Astrocyte of the hippocampus (primary cell): ENCODE results near the gene RPRD1A.
"Not testable (repeated sequence)": the region's sequence is repeated elsewhere in the genome, so short reads cannot be mapped to it uniquely, and the experiment has no call there.

Experiments
- DNase-seq: peaks from one replicate; pipeline ENCODE4 v3.0.0; 2011; ENCODE audit warnings: low read depth, low spot score

The RPRD1A gene

GRCh38 chr18:36078751-36079529, 11.6 kb upstream of the RPRD1A start:
- DNase-seq, result peak; percentile 83

DNA sequence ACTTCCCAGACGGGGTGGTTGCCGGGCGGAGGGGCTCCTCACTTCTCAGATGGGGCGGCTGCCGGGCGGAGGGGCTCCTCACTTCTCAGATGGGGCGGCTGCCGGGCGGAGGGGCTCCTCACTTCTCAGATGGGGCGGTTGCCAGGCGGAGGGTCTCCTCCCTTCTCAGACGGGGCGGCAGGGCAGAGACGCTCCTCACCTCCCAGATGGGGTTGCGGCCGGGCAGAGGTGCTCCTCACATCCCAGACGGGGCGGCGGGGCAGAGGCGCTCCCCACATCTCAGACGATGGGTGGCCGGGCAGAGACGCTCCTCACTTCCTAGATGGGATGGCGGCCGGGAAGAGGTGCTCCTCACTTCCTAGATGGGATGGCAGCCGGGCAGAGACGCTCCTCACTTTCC, 10.4 kb upstream of the RPRD1A start:
- DNase-seq, result not testable (repeated sequence)

DNA sequence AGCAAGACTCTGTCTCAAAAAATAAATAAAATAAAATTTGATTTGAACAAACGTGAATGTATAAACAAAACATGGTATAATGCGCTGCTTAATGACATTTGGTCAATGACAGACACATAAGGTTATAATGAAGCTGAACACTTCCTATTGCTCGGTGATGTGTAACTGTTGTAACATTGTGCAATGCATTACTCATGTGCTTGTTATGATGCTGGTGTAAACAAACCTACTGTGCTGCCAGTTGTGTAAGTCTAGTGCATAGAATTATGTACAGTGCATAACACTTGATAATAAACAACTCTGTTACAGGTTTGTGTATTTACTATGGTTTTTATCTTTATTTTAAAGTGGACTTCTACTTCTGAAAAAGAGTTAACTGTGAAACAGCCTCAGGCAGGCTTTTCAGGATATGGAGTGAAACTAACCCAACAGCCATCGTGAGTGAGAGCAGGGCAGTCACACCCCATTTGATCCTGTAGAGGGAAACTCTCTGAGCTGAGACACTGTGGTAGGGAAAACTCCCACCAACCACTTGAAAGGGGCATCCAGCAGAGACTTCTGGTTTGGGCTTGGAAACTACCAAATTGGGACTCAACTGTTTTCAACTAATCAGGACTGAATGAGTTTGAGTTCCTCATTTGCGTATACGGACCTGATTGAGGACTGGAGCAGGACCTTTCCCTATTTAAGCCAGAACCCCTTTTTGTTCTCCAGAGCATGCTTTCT, 8.7 kb upstream of the RPRD1A start:
- peak; percentile 36 for DNase-seq

DNA sequence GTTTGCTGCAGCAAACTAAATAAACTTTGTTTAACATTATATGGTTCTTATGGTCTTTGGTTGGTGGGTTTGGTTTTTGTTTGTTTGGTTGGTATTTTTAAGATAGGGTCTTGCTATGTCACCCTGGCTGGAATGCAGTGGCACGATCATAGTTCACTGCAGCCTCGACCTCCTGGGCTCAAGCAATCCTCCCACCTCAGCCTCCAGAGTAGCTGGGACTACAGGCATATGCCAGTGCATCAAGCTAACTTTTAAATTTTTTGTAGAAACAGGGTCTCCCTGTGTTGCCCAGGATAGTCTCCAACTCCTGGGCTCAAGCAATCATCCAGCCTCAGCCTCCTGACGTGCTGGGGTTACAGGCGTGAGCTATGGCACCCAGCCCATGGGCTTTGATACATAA, 7.1 kb upstream of the RPRD1A start:
- DNase-seq, result no peak

DNA sequence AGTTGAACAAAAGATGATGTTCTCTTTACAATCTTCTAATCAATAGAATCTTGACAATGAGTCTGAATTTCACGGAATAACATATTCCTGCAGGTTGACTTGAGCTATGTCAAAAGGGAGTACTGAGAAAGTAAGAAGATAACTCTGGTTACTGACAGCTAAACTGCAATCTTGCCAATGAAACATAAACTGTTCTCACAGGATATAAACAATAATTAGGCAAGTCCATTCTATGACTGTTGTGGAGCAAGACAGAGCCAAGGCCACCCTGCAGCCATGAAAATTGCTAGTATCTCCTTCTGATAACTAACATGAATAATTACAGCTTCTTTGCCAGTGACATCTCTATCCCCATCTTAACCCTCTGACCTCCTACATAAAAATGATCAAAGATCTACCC, 6.3 kb upstream of the RPRD1A start:
- DNase-seq, result no peak

GRCh38 chr18:36072406-36072805, 5.0 kb upstream of the RPRD1A start:
- DNase-seq, result not testable (repeated sequence)

DNA sequence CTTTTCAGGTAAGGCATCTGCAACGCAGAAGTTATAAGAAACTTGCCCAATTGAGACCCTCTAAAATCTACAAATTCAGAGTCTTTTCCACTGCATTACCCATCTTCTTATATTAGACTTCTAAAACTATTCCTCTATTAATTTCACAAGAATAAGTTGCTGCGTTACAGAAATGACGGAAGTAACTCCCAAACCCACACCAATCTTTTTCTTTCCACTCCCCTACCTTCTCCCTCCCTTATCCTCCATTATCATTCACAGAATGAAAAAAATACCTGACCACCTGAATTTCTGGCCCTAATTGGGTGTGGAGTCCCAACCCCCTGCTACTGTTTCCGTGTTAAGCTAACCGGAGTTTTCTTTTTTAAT, 689 bp downstream of the RPRD1A start:
- DNase-seq, result peak; percentile 5

- DNase-seq, result peak; percentile 17
These were observed 1.4 kb downstream of the RPRD1A start for GRCh38 chr18:36066001-36066400.

- not testable (repeated sequence) for DNase-seq
These were observed 2.6 kb downstream of the RPRD1A start for GRCh38 chr18:36064809-36065079.

- DNase-seq, result no peak
These were observed 3.1 kb downstream of the RPRD1A start for GRCh38 chr18:36064027-36064808.

DNA sequence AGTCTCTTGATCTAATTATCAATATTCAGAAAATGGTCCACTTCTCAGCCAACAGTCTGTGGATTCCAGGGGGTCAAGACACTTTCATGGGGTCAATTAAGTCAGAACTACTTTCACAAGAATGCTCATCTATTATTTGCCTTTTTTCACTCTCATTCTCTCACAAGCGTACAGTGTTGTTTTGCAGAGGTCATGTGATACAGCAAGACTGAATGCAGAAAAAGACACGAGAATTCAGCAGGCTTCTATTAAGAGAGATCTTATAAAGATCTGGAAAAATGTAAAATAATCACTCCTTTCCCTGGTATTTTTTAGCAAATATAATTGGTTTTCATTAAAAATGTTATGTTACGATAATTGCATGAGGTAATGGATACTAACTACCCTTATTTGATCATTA, 8.7 kb downstream of the RPRD1A start:
- DNase-seq, result no peak

DNA sequence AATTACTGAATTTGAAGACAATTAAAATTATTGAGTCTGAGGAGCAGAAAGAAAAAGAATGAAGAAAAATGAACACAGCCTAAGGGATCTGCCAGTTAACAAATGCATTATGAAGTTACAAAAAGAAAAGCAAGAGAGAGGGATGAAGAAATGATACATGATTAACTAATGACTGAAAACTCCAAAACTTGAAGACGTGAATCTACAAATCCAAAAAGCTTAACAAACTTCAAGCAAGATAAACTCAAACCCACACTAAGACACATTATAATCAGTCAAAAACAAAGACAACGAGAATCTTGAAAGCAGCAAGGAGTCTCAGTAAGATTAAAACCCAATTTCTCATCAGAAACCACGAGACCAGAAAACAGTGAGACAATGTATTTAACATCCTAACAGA, 15.6 kb downstream of the RPRD1A start:
- DNase-seq, result no peak

DNA sequence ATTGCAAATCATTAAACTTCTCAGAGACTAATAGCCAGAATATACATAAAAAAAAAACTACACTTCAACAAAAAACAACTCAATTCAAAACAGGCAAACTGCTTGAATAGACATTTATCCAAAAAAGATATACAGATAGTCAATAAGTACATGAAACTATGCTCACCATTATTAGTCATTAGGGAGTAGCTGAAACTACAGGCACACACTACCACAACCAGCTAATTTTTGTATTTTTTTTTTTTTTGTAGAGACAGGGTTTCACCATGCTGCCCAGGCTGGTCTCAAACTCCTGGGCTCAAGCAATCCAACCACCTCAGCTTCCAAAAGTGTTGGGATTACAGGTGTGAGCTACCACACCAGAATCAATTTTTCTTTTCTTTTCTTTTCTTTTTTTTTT, 16.9 kb downstream of the RPRD1A start:
- no peak for DNase-seq

- DNase-seq, result no peak
These were observed 19.8 kb downstream of the RPRD1A start for GRCh38 chr18:36047521-36047920.

DNA sequence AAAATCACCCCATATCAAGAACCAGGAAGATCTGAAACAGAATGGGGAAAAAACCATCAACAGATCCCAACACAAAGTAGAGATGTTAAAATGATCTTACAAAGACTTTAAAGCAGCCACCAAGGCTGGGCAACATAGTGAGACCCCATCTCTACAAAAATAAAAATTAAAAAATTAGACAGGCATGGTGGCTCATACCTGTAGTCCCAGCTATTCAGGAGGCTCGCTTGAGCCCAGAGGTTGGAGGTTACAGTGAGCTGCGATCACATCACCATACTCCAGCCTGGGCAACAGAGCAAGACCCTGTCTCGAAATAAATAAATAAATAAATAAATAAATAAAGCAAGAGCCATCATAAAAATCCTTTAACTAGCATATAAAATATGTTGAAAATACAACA, 20.5 kb downstream of the RPRD1A start:
- DNase-seq, result no peak

DNA sequence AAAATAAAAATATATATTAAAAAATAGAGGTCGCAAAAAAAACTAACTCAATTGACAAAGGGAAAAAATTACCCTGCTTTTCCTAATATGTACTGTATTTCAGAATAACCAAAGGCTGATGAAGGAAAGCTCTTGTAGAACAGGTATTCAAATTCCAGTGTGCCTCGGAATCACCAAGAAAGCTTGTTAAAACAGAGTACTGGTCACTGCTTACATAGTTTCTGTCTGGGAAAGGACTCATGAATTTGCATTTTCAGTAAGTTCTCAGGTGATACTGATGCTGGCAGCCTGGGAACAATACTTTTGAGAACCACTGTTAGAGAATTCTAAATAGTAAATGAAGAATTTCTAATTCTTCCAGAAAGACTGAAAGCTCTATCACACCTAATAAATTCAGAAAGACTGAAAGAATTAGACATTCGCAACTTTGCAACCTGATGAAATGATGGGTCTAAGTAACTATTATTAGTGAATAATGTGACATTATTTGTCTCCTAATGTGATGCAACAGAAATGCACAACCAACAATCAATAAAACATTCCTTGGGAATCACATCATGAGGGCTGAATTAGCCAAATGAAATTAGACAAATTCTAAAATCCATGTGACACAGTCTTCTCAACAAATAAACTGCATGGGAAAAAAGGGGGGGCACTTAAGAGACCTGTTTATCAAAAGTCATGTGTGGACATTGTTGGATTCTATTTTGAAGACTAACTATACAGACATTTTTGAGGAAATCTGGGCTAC, 21.9 kb downstream of the RPRD1A start:
- DNase-seq, result no peak

GRCh38 chr18:36043153-36043552, 24.2 kb downstream of the RPRD1A start:
- DNase-seq, result no peak

DNA sequence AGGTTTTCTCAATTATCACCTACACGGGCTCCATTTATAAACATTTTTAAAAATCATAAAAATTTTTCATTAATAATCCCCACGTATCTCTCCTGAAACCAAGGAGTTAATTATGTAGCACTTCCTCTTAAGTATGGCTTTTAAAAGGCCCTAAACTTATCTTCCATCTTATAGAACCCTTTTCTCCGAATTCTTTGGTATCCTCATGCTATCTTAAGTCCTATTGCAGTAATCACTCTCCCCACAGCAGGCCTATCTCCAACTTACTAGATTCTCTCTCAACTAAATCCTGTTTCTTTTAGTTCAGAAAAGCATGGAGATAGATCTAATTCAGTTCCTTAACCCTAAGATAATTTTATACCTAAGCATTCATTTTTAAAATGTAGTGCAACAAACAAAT, 26.2 kb downstream of the RPRD1A start:
- no peak for DNase-seq

GRCh38 chr18:36038102-36038663, 29.2 kb downstream of the RPRD1A start:
- no peak for DNase-seq

GRCh38 chr18:36035253-36035652, 32.1 kb downstream of the RPRD1A start:
- peak; percentile 29 for DNase-seq

DNA sequence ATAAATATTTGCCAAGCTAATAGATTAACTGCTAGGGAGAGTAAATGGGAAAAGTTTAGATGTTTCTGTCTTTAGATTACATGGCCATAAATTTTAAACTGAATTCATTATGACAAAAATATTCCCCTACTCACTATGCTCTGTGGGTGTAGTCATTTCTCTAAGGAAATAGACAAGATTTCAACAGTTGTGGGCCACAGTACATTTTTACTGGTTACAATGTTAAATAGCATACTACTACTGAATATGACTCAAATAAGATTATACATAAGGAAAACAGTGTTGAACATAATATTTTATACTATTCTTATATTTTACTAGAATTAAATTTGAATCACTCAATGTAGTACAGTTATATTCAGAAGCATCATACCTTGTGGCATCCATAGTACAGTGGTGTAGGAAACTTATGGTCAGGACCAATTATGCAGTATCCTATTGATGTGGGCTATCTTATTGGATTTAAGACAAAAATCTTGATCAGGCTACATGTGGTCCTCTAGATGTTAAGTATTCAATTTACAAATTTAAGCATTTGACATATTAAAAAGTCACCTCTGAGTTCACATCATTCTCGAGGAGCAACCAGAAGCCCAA, 33.0 kb downstream of the RPRD1A start:
- no peak for DNase-seq
